ENCODE measurements around the gene SFTPB.

The SFTPB gene

GRCh38 chr2:85702172-85702571 lies 34.2 kb upstream of the SFTPB start:
- no peak for DNase-seq (ENCODE audit: low spot score)

GRCh38 chr2:85699325-85699724 lies 31.3 kb upstream of the SFTPB start:
- DNase-seq (ENCODE audit: low spot score) = no peak

- no peak for DNase-seq (ENCODE audit: low spot score)
Observed at GRCh38 chr2:85698880-85699254, 30.9 kb upstream of the SFTPB start.

- no peak for DNase-seq (ENCODE audit: low spot score)
Observed at GRCh38 chr2:85698184-85698879, 30.3 kb upstream of the SFTPB start.

- DNase-seq (ENCODE audit: low spot score) = no peak
Observed at GRCh38 chr2:85697716-85698115, 29.7 kb upstream of the SFTPB start.

- no peak for DNase-seq (ENCODE audit: low spot score)
Observed at GRCh38 chr2:85697096-85697495, 29.1 kb upstream of the SFTPB start.

- DNase-seq (ENCODE audit: low spot score) = no peak
Observed at GRCh38 chr2:85695691-85696668, 28.0 kb upstream of the SFTPB start.

- no peak for DNase-seq (ENCODE audit: low spot score)
Observed at GRCh38 chr2:85695121-85695520, 27.1 kb upstream of the SFTPB start.

- no peak for DNase-seq (ENCODE audit: low spot score)
Observed at GRCh38 chr2:85694052-85695025, 26.3 kb upstream of the SFTPB start, which contains the start of gene GNLY. Gene GNLY, plus strand, starts transcription at chr2:85694358. Its CDS starts 61 bp downstream, at chr2:85694419.

- no peak for DNase-seq (ENCODE audit: low spot score)
Observed at GRCh38 chr2:85692039-85692645, 24.1 kb upstream of the SFTPB start.

- DNase-seq (ENCODE audit: low spot score) = no peak
Observed at GRCh38 chr2:85690932-85691331, 22.9 kb upstream of the SFTPB start.

GRCh38 chr2:85684806-85685205 lies 16.8 kb upstream of the SFTPB start:
- DNase-seq (ENCODE audit: low spot score) = no peak

GRCh38 chr2:85684380-85684779 lies 16.4 kb upstream of the SFTPB start:
- no peak for DNase-seq (ENCODE audit: low spot score)

GRCh38 chr2:85682378-85682777 lies 14.4 kb upstream of the SFTPB start:
- DNase-seq (ENCODE audit: low spot score) = no peak

- DNase-seq (ENCODE audit: low spot score) = no peak
Observed at GRCh38 chr2:85681776-85682175, 13.8 kb upstream of the SFTPB start.

- DNase-seq (ENCODE audit: low spot score) = no peak
Observed at GRCh38 chr2:85681372-85681763, 13.4 kb upstream of the SFTPB start.

- no peak for DNase-seq (ENCODE audit: low spot score)
Observed at GRCh38 chr2:85680707-85681371, 12.8 kb upstream of the SFTPB start.

- peak; percentile 89 for DNase-seq (ENCODE audit: low spot score)
Observed at GRCh38 chr2:85678794-85679672, 11.0 kb upstream of the SFTPB start.

GRCh38 chr2:85678377-85678776 lies 10.4 kb upstream of the SFTPB start:
- DNase-seq (ENCODE audit: low spot score) = no peak
